Subcutaneous adipose tissue (tissue), 4 donors: ENCODE measurements around the gene C2CD2. TPM values are rescaled to one million over a fixed set of nuclear protein-coding genes. Genes with fewer than 3 reads are reported as not detected.

Source experiments
- total RNA-seq, 4 donors: library from RNA; depleted of rRNA; stranded (reverse); fragments of >200 nt; gene quantifications; one replicate each; pipeline ENCODE4 v1.1.0, GENCODE V29; 2016
- TF ChIP-seq, protein P1 (sequence below): fragments of 450-650 bp; IDR thresholded peaks from one replicate; pipeline ENCODE4 v1.5.1; 2016; ENCODE audit warnings: low read depth, mild to moderate bottlenecking, control low read depth, antibody characterized with exemption, moderate library complexity

C2CD2 gene
- total RNA-seq, 4 donors from 2014 or later = 84.1 to 151 (median 128) TPM

DNA sequence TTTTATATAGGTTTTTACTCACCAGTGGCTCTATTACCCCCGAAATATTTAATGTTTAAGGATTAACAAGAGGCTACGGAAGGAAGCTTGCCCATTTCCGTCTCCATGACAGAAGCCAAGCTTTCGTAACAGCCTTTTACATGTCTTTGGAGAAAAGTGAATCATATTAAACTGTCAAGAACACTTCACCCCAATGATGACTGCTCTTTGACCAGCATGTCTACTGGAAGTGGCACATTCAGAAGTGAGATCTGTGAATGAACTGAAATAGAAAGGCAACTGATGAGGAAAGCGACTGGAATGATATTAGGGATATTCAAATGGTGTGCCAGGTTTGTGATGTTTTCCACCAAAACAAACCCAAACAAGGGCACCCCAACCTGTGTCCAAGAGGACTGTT, 66.2 kb downstream of the C2CD2 start:
- TF ChIP-seq, protein P1, sequence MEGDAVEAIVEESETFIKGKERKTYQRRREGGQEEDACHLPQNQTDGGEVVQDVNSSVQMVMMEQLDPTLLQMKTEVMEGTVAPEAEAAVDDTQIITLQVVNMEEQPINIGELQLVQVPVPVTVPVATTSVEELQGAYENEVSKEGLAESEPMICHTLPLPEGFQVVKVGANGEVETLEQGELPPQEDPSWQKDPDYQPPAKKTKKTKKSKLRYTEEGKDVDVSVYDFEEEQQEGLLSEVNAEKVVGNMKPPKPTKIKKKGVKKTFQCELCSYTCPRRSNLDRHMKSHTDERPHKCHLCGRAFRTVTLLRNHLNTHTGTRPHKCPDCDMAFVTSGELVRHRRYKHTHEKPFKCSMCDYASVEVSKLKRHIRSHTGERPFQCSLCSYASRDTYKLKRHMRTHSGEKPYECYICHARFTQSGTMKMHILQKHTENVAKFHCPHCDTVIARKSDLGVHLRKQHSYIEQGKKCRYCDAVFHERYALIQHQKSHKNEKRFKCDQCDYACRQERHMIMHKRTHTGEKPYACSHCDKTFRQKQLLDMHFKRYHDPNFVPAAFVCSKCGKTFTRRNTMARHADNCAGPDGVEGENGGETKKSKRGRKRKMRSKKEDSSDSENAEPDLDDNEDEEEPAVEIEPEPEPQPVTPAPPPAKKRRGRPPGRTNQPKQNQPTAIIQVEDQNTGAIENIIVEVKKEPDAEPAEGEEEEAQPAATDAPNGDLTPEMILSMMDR = no peak

DNA sequence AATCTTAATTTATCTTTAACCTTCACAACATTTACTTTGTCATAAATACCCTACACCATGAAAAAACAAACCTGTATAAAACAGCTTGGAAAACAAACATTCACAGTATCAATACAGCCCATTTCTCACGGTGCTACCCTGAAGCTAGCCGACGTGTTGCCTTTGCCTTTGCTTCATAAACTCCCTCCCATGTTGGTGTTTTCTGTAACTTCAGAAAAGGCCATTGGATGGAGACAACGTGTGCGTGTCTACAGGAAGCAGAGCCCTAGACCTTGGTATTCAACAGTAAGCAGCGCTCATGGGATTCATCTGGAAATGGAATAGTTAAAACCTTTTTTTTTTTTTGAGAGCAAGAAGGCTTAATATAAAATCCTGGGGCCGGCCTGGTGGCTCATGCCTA, 67.5 kb downstream of the C2CD2 start:
- TF ChIP-seq, protein P1 = no peak

DNA sequence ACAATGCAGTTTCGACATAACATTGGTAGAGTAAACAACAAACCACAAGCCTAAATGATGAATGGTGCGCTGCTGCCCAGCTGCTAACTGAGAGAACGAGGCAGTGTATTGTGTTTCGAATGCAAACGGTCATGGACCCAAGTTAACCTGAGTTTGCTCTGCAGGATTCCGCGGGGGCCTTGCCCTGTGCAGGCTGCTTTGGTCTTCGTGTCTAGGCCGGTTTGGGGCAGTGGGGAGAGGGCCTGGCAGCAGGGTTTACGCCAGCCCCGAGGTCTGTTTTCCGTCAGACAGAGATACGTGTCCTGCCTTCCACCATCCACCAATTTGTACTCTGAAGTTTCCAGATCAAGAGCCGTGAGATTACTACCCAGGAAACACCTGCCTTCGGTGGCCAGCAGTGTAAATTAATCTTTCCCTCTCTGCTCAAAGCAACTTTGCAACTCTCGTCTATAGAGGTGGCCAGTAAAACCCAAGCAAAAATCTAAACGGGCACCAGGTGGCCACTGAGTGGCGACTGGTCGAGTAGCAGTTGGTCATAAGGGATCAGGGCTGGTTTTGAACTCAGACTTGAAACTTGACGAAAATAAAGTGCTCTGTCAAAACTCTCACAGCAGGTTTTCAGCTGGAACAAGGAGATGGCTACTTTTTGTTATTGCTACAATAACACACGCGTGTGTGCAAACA, 68.3 kb downstream of the C2CD2 start:
- TF ChIP-seq, protein P1 = no peak

DNA sequence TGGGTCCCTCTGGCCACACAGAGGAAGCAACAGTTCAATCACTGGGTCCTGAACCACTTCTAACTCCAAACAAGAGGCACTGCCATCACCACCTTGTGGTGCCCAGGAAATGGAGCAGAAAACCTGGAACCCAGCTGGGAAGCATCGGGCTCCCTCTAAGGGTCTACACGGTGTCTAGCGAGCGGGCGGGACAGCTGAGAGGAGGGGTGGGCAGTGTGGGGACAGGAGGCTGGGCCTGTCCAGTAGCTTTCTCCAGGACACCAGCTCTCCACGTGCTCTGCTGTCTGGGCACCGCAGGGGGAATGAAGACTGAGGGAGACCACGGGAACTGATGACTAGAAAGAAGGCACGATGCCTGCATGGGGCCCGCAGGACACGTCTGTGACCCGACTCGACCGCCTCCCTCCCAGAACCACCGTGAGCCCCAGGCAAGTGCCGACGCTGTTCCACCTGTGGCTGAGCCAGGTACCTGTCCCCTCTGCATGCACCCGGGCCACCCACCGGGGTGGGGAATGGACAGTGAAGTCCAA, 69.3 kb downstream of the C2CD2 start:
- TF ChIP-seq, protein P1 = no peak

DNA sequence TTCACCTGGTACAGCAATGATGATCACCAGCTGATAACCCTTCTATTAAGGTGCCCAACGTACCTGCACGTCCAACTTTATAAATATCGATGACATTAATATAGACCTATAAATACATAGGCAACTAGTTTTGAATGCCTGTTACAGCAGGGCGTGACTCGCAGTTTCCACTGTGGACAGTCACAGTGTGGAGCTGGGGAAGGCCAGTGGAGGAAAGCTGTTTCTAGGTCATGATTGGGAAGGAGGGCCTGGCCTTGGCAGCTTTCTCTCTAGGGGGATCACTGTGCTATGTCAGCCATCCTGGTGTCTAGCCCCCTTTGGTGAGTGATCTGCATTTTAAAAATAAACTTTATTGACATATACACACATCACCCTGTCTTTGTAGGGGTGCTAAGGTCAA, 70.2 kb downstream of the C2CD2 start:
- TF ChIP-seq, protein P1 = no peak

DNA sequence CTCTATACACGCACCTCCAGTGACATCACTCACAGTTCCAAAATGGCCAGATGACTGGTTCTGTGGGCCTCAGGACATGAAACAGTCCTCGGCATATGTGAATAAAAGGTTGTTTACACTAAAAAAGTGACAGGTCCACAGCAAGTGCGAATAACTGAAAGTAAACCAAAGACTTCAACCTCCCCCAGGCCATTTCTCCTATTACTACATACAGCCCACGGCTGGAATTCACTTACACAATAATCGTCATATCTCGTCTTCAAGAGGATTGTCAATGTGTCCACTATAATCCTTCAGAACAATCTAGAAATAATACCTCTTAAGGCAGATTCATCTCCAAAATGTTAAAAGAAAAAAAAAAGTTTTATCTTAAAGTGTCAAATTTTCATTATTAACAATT, 72.8 kb downstream of the C2CD2 start:
- TF ChIP-seq, protein P1 = no peak

DNA sequence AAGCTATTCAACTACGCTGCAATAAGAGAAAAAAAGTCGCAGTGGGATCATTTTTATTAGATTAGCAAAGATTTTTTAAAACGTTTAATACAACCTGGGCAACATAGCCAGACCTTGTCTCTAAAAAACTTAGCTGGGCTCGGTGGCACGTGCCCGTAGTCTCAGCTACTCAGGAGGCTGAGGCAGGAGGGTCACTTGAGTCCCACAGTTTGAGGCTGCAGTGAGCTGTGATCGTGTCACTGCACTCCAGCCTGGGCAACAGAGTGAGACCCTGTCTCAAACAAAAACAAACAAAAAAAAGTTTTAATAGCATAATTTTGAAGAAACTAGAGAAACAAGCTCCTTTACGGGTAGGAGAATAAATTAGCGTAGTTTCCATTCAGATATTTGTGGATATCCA, 73.7 kb downstream of the C2CD2 start:
- TF ChIP-seq, protein P1 = no peak
